A673 (cell line): ENCODE measurements around the gene PPP1CA. TPM values are rescaled to one million over a fixed set of nuclear protein-coding genes. Genes with fewer than 3 reads are reported as not detected.
A peak's percentile ranks its signal among the peaks of the same experiment; 100 is the strongest.

Experiments
- BruUV-seq: library from RNA; stranded (reverse); fragments of 400-500 nt; replicated peaks from 2 replicates; lab custom pipeline; 2021; lab: Mats Ljungman, UMichigan
- CTCF ChIA-PET: fragments of 300-600 bp; sonication (Branson Sonifier 250); formaldehyde crosslinking; loops from one replicate; lab custom pipeline; 2022; ENCODE audit warnings: antibody characterized with exemption; lab: Charles Lee
- POLR2A ChIA-PET: fragments of 300-600 bp; sonication (Branson Sonifier 250); formaldehyde crosslinking; loops from one replicate; lab custom pipeline; 2022; ENCODE audit warnings: antibody characterized with exemption; ENCODE audit not compliant: low non-redundant PET; lab: Charles Lee
- DNase-seq: peaks from one replicate; pipeline ENCODE4 v3.0.0-alpha.2; 2015; ENCODE audit warnings: low spot score
- H3K27ac ChIP-seq: fragments of 200-600 bp; sonication (generic); 2 replicates; pipeline ENCODE4 v1.5.1; 2016; ENCODE audit warnings: mixed run types, low read depth, mild to moderate bottlenecking, mixed read lengths, antibody characterized with exemption, low read length; ENCODE audit not compliant: poor library complexity, severe bottlenecking
- H3K27me3 ChIP-seq: fragments of 200-600 bp; sonication (generic); replicated peaks from 2 replicates; pipeline ENCODE4 v1.6.1; 2017; ENCODE audit warnings: mixed run types, low read depth, mild to moderate bottlenecking, mixed read lengths, antibody characterized with exemption, low read length; ENCODE audit not compliant: insufficient read depth, poor library complexity
- H3K36me3 ChIP-seq: fragments of 200-600 bp; sonication (generic); 2 replicates; pipeline ENCODE4 v1.6.1; 2016; ENCODE audit warnings: mixed run types, mild to moderate bottlenecking, mixed read lengths, antibody characterized with exemption, low read length; ENCODE audit not compliant: insufficient read depth, poor library complexity, severe bottlenecking
- H3K4me1 ChIP-seq: fragments of 200-600 bp; sonication (generic); 2 replicates; pipeline ENCODE4 v1.6.1; 2017; ENCODE audit warnings: mixed run types, mild to moderate bottlenecking, mixed read lengths, antibody characterized with exemption, low read length; ENCODE audit not compliant: insufficient read depth, poor library complexity, severe bottlenecking
- H3K4me3 ChIP-seq: fragments of 200-600 bp; sonication (generic); 2 replicates; pipeline ENCODE4 v1.5.1; 2016; ENCODE audit warnings: low read depth, mixed run types, mild to moderate bottlenecking, mixed read lengths, low read length; ENCODE audit not compliant: poor library complexity, severe bottlenecking
- H3K9me3 ChIP-seq: fragments of 200-600 bp; sonication (generic); 2 replicates; pipeline ENCODE4 v1.6.1; 2016; ENCODE audit warnings: mixed run types, low read depth, mild to moderate bottlenecking, mixed read lengths, antibody characterized with exemption, low read length; ENCODE audit not compliant: poor library complexity, severe bottlenecking
- CTCF ChIP-seq: fragments of 300-800, 200-600 bp; sonication (generic); conservative IDR thresholded peaks from 2 replicates; pipeline ENCODE4 v1.5.1; 2017; ENCODE audit warnings: low read depth, mild to moderate bottlenecking, antibody characterized with exemption, low read length, moderate library complexity, mixed read lengths
- EZH2 ChIP-seq: fragments of 200-600 bp; sonication (generic); IDR thresholded peaks from 2 replicates; pipeline ENCODE4 v1.6.1; 2017; ENCODE audit warnings: borderline replicate concordance, low read depth, mild to moderate bottlenecking, mixed read lengths, antibody characterized with exemption, low read length; ENCODE audit not compliant: poor library complexity, severe bottlenecking
- intact Hi-C: fragments of 100-400 bp; cut with micrococcal nuclease; formaldehyde crosslinking; loops from one replicate; pipeline ENCODE4 v1.10.0; 2022; ENCODE audit not compliant: unreplicated experiment
- total RNA-seq: library from RNA; stranded (reverse); gene quantifications from 2 replicates; pipeline ENCODE4 v1.2.3, GENCODE V29; 2021

PPP1CA gene
- total RNA-seq, 1 experiment from 2014 or later: 239 TPM

GRCh38 chr11:67374571-67375281 lies 26.9 kb downstream of the PPP1CA start:
- H3K27me3 ChIP-seq: no peaks in the 10 kb centered on the region
- H3K9me3 ChIP-seq: no peaks in the 10 kb centered on the region
- TF ChIP-seq EZH2: no peak
- intact Hi-C loops: no loop called here
- POLR2A ChIA-PET: interaction anchor here (0.6 kb wide), 1 partner anchor 28 kb away, joined by 3 read pairs; no protein-coding TSS in a partner anchor
- peaks cover 36% of the 10 kb centered on the region for H3K4me1 ChIP-seq
- no peak for DNase-seq
- no peak overlapping the region for H3K27ac ChIP-seq
- no TSS peak for BruUV-seq
- no peak overlapping the region for H3K4me3 ChIP-seq
- CTCF ChIA-PET: interaction anchor here (1.5 to 1.7 kb wide), 2 partner anchors 18 to 27 kb away, joined by 9 to 18 read pairs; partner anchors contain the start of gene PPP1CA
- no peaks in the 10 kb centered on the region for H3K36me3 ChIP-seq

GRCh38 chr11:67373648-67374570 lies 27.7 kb downstream of the PPP1CA start:
- Histone ChIP-seq H3K27me3 (no peaks in the 10 kb centered on the region), H3K27ac (no peak overlapping the region), H3K9me3 (no peaks in the 10 kb centered on the region), H3K4me3 (peak overlapping the region; percentile 74), H3K4me1 (peaks cover 36% of the 10 kb centered on the region), H3K36me3 (no peaks in the 10 kb centered on the region)
- POLR2A ChIA-PET: interaction anchor here (0.5 to 0.7 kb wide), 3 partner anchors 13 to 22 kb away, joined by 5 to 10 read pairs (median 9); no protein-coding TSS in a partner anchor
- BruUV-seq: no TSS peak
- intact Hi-C loops: no loop called here
- DNase-seq: peak; percentile 57
- TF ChIP-seq EZH2 (no peak), CTCF (peak; percentile 35; the same call in 1 of the 2 replicates)
- CTCF ChIA-PET: interaction anchor here (0.7 to 1.7 kb wide), 4 partner anchors 17 to 28 kb away, joined by 4 to 18 read pairs (median 8); partner anchors contain the start of gene PPP1CA

- intact Hi-C loops: no loop called here
- BruUV-seq: no TSS peak
- H3K4me3 ChIP-seq: peak within 1 kb of the TSS; percentile 74
- H3K9me3 ChIP-seq: no peaks in the 10 kb centered on the region
- TF ChIP-seq EZH2 (no peak), CTCF (no peak)
- peaks cover 36% of the 10 kb centered on the region for H3K4me1 ChIP-seq
- CTCF ChIA-PET: interaction anchor here (0.7 to 1.7 kb wide), 4 partner anchors 16 to 29 kb away, joined by 4 to 18 read pairs (median 8); partner anchors contain the start of gene PPP1CA
- no peaks in the 10 kb centered on the region for H3K36me3 ChIP-seq
- no peaks in the 10 kb centered on the region for H3K27me3 ChIP-seq
- DNase-seq: no peak
- POLR2A ChIA-PET: interaction anchor here (0.6 to 0.7 kb wide), 2 partner anchors 20 to 23 kb away, joined by 9 to 10 read pairs; no protein-coding TSS in a partner anchor
- H3K27ac ChIP-seq: peak within 1 kb of the TSS; percentile 67
Observed at GRCh38 chr11:67372993-67373647, 28.5 kb downstream of the PPP1CA start, which contains the start of gene CLCF1. Gene CLCF1 (minus strand): TSS chr11:67373598. CDS start chr11:67373539, 59 bp downstream.
